Tibial artery (tissue), 4 donors: ENCODE data around the gene KIFC3.
"Not testable (repeated sequence)": the region's sequence is repeated elsewhere in the genome, so short reads cannot be mapped to it uniquely, and the experiment has no call there.

ENCODE experiments used
- DNase-seq, 2 donors: peaks; one replicate each; pipeline ENCODE4 v3.0.0-alpha.2; 2019
- H3K27ac ChIP-seq, 2 donors: fragments of 200-600 bp; sonication (generic) in 1 of 2; 1 replicate in 1 of 2; 2 replicates in 1 of 2; pipeline ENCODE4 v1.5.1; 2018 to 2019; ENCODE audit warnings: mild to moderate bottlenecking in 1 of 2
- H3K27me3 ChIP-seq, 2 donors: fragments of 200-600 bp; sonication (generic) in 1 of 2; one replicate each; pipeline versions ENCODE4 v1.5.1 to v1.6.0; 2016 to 2019
- H3K36me3 ChIP-seq, 3 donors: fragments of 200-600 bp; sonication (generic) in 2 of 3; one replicate each; pipeline ENCODE4 v1.5.1; 2016 to 2019; ENCODE audit warnings: mild to moderate bottlenecking in 2 of 3
- H3K4me1 ChIP-seq, 4 donors: fragments of 200-600 bp; sonication (generic) in 2 of 4; 1 replicate in 3 of 4; 2 replicates in 1 of 4; pipeline ENCODE4 v1.5.1; 2016 to 2019
- H3K4me3 ChIP-seq, 2 donors: fragments of 200-600 bp; sonication (generic) in 1 of 2; 1 replicate in 1 of 2; 2 replicates in 1 of 2; pipeline ENCODE4 v1.5.1; 2018 to 2019; ENCODE audit warnings: mild to moderate bottlenecking in 2 of 2
- H3K9me3 ChIP-seq, 3 donors: fragments of 200-600 bp; sonication (generic) in 1 of 3; one replicate each; pipeline ENCODE4 v1.5.1; 2016 to 2019
- CTCF ChIP-seq, 2 experiments: fragments of 200-600 bp in 1 of 2; fragments of 450-650 bp in 1 of 2; IDR thresholded peaks; one replicate each; pipeline ENCODE4 v1.5.1; 2017 to 2019; ENCODE audit warnings: antibody characterized with exemption in 2 of 2, mild to moderate bottlenecking in 1 of 2, moderate library complexity in 1 of 2
- intact Hi-C: fragments of 100-400 bp; cut with DNase I; formaldehyde crosslinking; loops from one replicate; pipeline ENCODE4 v1.15.0; 2023; ENCODE audit warnings: low total_unique reads

KIFC3 gene

GRCh38 chr16:57814896-57815295 is 12.6 kb upstream of the KIFC3 start:
- Histone ChIP-seq H3K36me3 (no peaks in the 10 kb centered on the region), H3K4me1 (peaks cover 0 to 20% (median 9%) of the 10 kb centered on the region in 4 donors), H3K27ac (no peak overlapping the region), H3K4me3 (no peak overlapping the region), H3K9me3 (no peaks in the 10 kb centered on the region), H3K27me3 (no peaks in the 10 kb centered on the region)
- intact Hi-C loops, result no loop called here
- DNase-seq, result no peak
- TF ChIP-seq CTCF (IDR thresholded peaks at IDR 0.05), result no peak

GRCh38 chr16:57813466-57813865 is 11.2 kb upstream of the KIFC3 start:
- no peaks in the 10 kb centered on the region for H3K27me3 ChIP-seq
- H3K4me1 ChIP-seq, result peaks cover 0 to 20% (median 11%) of the 10 kb centered on the region in 4 donors
- DNase-seq, result no peak
- intact Hi-C loops, result no loop called here
- H3K9me3 ChIP-seq, result no peaks in the 10 kb centered on the region
- no peak overlapping the region for H3K27ac ChIP-seq
- H3K36me3 ChIP-seq, result no peaks in the 10 kb centered on the region
- TF ChIP-seq CTCF (IDR thresholded peaks at IDR 0.05), result no peak
- H3K4me3 ChIP-seq, result no peak overlapping the region

- H3K4me3 ChIP-seq, H3K27me3 ChIP-seq, H3K27ac ChIP-seq, H3K36me3 ChIP-seq, intact Hi-C loops, DNase-seq, H3K9me3 ChIP-seq: not testable (repeated sequence)
- peaks cover 0 to 17% (median 10%) of the 10 kb centered on the region in 4 donors for H3K4me1 ChIP-seq
These were observed 9.0 kb upstream of the KIFC3 start for GRCh38 chr16:57811340-57811739.

GRCh38 chr16:57810197-57811031 is 8.1 kb upstream of the KIFC3 start:
- Histone ChIP-seq H3K4me3 (no peak overlapping the region), H3K27me3 (no peaks in the 10 kb centered on the region), H3K9me3 (no peaks in the 10 kb centered on the region), H3K36me3 (no peaks in the 10 kb centered on the region), H3K4me1 (peaks cover 0 to 10% (median 4%) of the 10 kb centered on the region in 4 donors), H3K27ac (no peak overlapping the region)
- TF ChIP-seq CTCF (IDR thresholded peaks at IDR 0.05), result no peak
- intact Hi-C loops, result no loop called here
- peak in 1 of 2 donors; percentile 66 for DNase-seq

GRCh38 chr16:57809276-57810196 is 7.2 kb upstream of the KIFC3 start:
- intact Hi-C loops, result loop anchor here (10.0 kb wide), 1 partner anchor 505 kb away; no protein-coding TSS in a partner anchor
- DNase-seq, result no peak
- Histone ChIP-seq H3K4me3 (no peak overlapping the region), H3K9me3 (no peaks in the 10 kb centered on the region), H3K36me3 (no peaks in the 10 kb centered on the region), H3K4me1 (peaks cover 0 to 10% (median 4%) of the 10 kb centered on the region in 4 donors), H3K27ac (no peak overlapping the region), H3K27me3 (no peaks in the 10 kb centered on the region)
- no peak for TF ChIP-seq CTCF (IDR thresholded peaks at IDR 0.05)
